H1 (cell line): ENCODE data around the gene NYAP2. TPM values are rescaled to one million over a fixed set of nuclear protein-coding genes. Genes with fewer than 3 reads are reported as not detected.

Experiments
- CTCF ChIA-PET: fragments of 300-600 bp; sonication (Branson Sonifier 250); formaldehyde crosslinking; loops from one replicate; lab custom pipeline; 2021; ENCODE audit not compliant: partially characterized antibody; lab: Charles Lee
- POLR2A ChIA-PET: fragments of 300-600 bp; sonication (Branson Sonifier 250); formaldehyde crosslinking; loops from one replicate; lab custom pipeline; 2021; ENCODE audit warnings: inconsistent platforms; ENCODE audit not compliant: partially characterized antibody; lab: Charles Lee
- DNase-seq, 2 experiments: peaks; one replicate each; pipeline versions ENCODE4 v3.0.0 to v3.0.0-alpha.2; 2010 to 2022; ENCODE audit warnings: low spot score in 2 of 2, low read depth in 1 of 2, mixed read lengths in 1 of 2
- FAIRE-seq: peaks from 2 replicates; lab custom pipeline; 2011; peaks lifted over from hg19 to GRCh38; lab: Jason Lieb, UNC
- H2AFZ ChIP-seq: 2 replicates; pipeline ENCODE4 v1.8.1; 2012; ENCODE audit warnings: low read length, inconsistent platforms
- H2AK5ac ChIP-seq: 2 replicates; pipeline ENCODE4 v1.6.1; 2013; ENCODE audit warnings: low read depth, low read length
- H2BK120ac ChIP-seq: replicated peaks from 2 replicates; pipeline ENCODE3; 2013; ENCODE audit warnings: low read depth, low read length, inconsistent platforms
- H2BK12ac ChIP-seq: 2 replicates; pipeline ENCODE4 v1.6.1; 2013; ENCODE audit warnings: low read depth, low read length
- H2BK15ac ChIP-seq: 2 replicates; pipeline ENCODE4 v1.6.1; 2013; ENCODE audit warnings: low read length
- H2BK20ac ChIP-seq: 2 replicates; pipeline ENCODE4 v1.6.1; 2013; ENCODE audit warnings: low read length
- H2BK5ac ChIP-seq: 2 replicates; pipeline ENCODE4 v1.6.1; 2013; ENCODE audit warnings: low read depth, low read length
- H3K14ac ChIP-seq: 2 replicates; pipeline ENCODE4 v1.6.1; 2013; ENCODE audit warnings: inconsistent platforms; ENCODE audit not compliant: insufficient read length
- H3K18ac ChIP-seq: 2 replicates; pipeline ENCODE4 v1.6.1; 2013; ENCODE audit warnings: low read length; ENCODE audit errors: extremely low read depth
- H3K23ac ChIP-seq: 2 replicates; pipeline ENCODE4 v1.6.1; 2013; ENCODE audit warnings: inconsistent platforms; ENCODE audit not compliant: insufficient read length
- H3K23me2 ChIP-seq: 2 replicates; pipeline ENCODE4 v1.6.1; 2013; ENCODE audit warnings: low read depth, low read length
- H3K27ac ChIP-seq: 2 replicates; pipeline ENCODE4 v1.6.1; 2011; ENCODE audit warnings: low read depth, low read length, inconsistent platforms
- H3K27me3 ChIP-seq, 4 experiments: replicated peaks in 1 of 4; 1 replicate in 1 of 4; 2 replicates in 3 of 4; pipeline versions ENCODE4 v1.6.1 to v1.8.1; 2011 to 2013; ENCODE audit warnings: low read length in 3 of 4, mild to moderate bottlenecking in 3 of 4, inconsistent platforms in 2 of 4, mixed read lengths in 2 of 4, moderate library complexity in 1 of 4; ENCODE audit not compliant: control insufficient read depth in 3 of 4, insufficient read depth in 3 of 4; ENCODE audit errors: extremely low read depth in 1 of 4
- H3K36me3 ChIP-seq, 4 experiments: 2 replicates each; pipeline versions ENCODE4 v1.6.1 to v1.8.1; 2011 to 2013; ENCODE audit warnings: mild to moderate bottlenecking in 4 of 4, low read length in 3 of 4, moderate library complexity in 2 of 4, control low read depth in 1 of 4, inconsistent platforms in 1 of 4; ENCODE audit not compliant: insufficient read depth in 4 of 4, control insufficient read depth in 2 of 4
- H3K4ac ChIP-seq: replicated peaks from 2 replicates; pipeline ENCODE3; 2013; ENCODE audit warnings: low read length, low read depth, mixed read lengths, inconsistent platforms; ENCODE audit not compliant: insufficient read length
- H3K4me1 ChIP-seq, 4 experiments: replicated peaks in 1 of 4; 1 replicate in 1 of 4; 2 replicates in 3 of 4; pipeline versions ENCODE4 v1.6.1 to v1.8.1; 2011 to 2013; ENCODE audit warnings: low read length in 3 of 4, inconsistent platforms in 2 of 4, mixed read lengths in 1 of 4; ENCODE audit not compliant: insufficient read depth in 4 of 4, control insufficient read depth in 3 of 4
- H3K4me2 ChIP-seq, 2 experiments: 2 replicates each; pipeline versions ENCODE4 v1.6.1 to v1.8.1; 2011 to 2013; ENCODE audit warnings: low read depth in 2 of 2, low read length in 2 of 2, control low read depth in 1 of 2, inconsistent platforms in 1 of 2, mild to moderate bottlenecking in 1 of 2; ENCODE audit not compliant: insufficient read depth in 1 of 2
- H3K4me3 ChIP-seq, 4 experiments: fragments of 200-600, 300-600 bp in 1 of 4; sonication (generic), shearing (Covaris generic), sonication (Bioruptor Twin) in 1 of 4; 2 replicates each; pipeline versions ENCODE4 v1.5.1 to v1.8.1; 2011 to 2016; ENCODE audit warnings: low read length in 4 of 4, low read depth in 3 of 4, control low read depth in 2 of 4, inconsistent platforms in 2 of 4, mild to moderate bottlenecking in 2 of 4, mixed read lengths in 1 of 4, moderate library complexity in 1 of 4; ENCODE audit not compliant: insufficient read depth in 2 of 4; ENCODE audit errors: extremely low read depth in 1 of 4
- H3K56ac ChIP-seq: replicated peaks from 2 replicates; pipeline ENCODE3; 2013; ENCODE audit warnings: low read depth, mild to moderate bottlenecking, mixed read lengths, low read length, inconsistent platforms; ENCODE audit not compliant: insufficient read length
- H3K79me1 ChIP-seq: 2 replicates; pipeline ENCODE4 v1.6.1; 2013; ENCODE audit warnings: low read depth, low read length, control low read depth
- H3K79me2 ChIP-seq, 2 experiments: 2 replicates each; pipeline versions ENCODE4 v1.6.1 to v1.8.1; 2012 to 2013; ENCODE audit warnings: low read length in 2 of 2, mild to moderate bottlenecking in 2 of 2, inconsistent platforms in 1 of 2; ENCODE audit not compliant: insufficient read depth in 2 of 2, control insufficient read depth in 1 of 2
- H3K9ac ChIP-seq, 4 experiments: replicated peaks in 1 of 4; 1 replicate in 1 of 4; 2 replicates in 3 of 4; pipeline versions ENCODE4 v1.6.1 to v1.8.1; 2011 to 2013; ENCODE audit warnings: low read depth in 3 of 4, low read length in 3 of 4, control low read depth in 2 of 4, mild to moderate bottlenecking in 2 of 4, moderate library complexity in 2 of 4, inconsistent platforms in 1 of 4; ENCODE audit errors: extremely low read depth in 1 of 4
- H3K9me3 ChIP-seq, 2 experiments: 2 replicates each; pipeline versions ENCODE4 v1.6.1 to v1.8.1; 2012 to 2013; ENCODE audit warnings: mild to moderate bottlenecking in 2 of 2, moderate library complexity in 2 of 2, control low read depth in 1 of 2, inconsistent platforms in 1 of 2, low read depth in 1 of 2, low read length in 1 of 2, mixed read lengths in 1 of 2; ENCODE audit not compliant: insufficient read depth in 2 of 2
- H4K20me1 ChIP-seq, 2 experiments: replicated peaks in 1 of 2; 2 replicates each; pipeline versions ENCODE3 to v1.8.1; 2011 to 2013; ENCODE audit warnings: inconsistent platforms in 2 of 2, low read length in 2 of 2, mild to moderate bottlenecking in 1 of 2; ENCODE audit not compliant: insufficient read depth in 2 of 2, control insufficient read depth in 1 of 2
- H4K5ac ChIP-seq: 2 replicates; pipeline ENCODE4 v1.6.1; 2013; ENCODE audit warnings: low read length, low read depth, mixed read lengths, inconsistent platforms; ENCODE audit not compliant: insufficient read length
- H4K8ac ChIP-seq: 2 replicates; pipeline ENCODE4 v1.8.0; 2013; ENCODE audit warnings: mild to moderate bottlenecking, moderate library complexity, low read length, inconsistent platforms; ENCODE audit not compliant: insufficient read depth; ENCODE audit errors: extremely low read depth
- H4K91ac ChIP-seq: replicated peaks from 2 replicates; pipeline ENCODE3; 2013; ENCODE audit warnings: low read length, mixed read lengths, inconsistent platforms; ENCODE audit not compliant: insufficient read length
- CHD1 ChIP-seq: IDR thresholded peaks from 2 replicates; pipeline ENCODE4 v1.6.1; 2012; ENCODE audit warnings: low read depth, low read length, improper control_type of control experiment
- GABPA ChIP-seq: IDR thresholded peaks from 2 replicates; pipeline ENCODE4 v1.6.1; 2011; ENCODE audit warnings: mild to moderate bottlenecking, low read length, moderate library complexity, borderline replicate concordance; ENCODE audit not compliant: insufficient read depth
- HDAC6 ChIP-seq: IDR thresholded peaks from one replicate; pipeline ENCODE4 v1.7.1; 2012; ENCODE audit warnings: low read depth, mild to moderate bottlenecking, inconsistent platforms, low read length, moderate library complexity
- KDM4A ChIP-seq: IDR thresholded peaks from one replicate; pipeline ENCODE4 v1.7.1; 2012; ENCODE audit warnings: low read depth, mild to moderate bottlenecking, moderate library complexity, low read length, inconsistent platforms; ENCODE audit not compliant: severe bottlenecking
- NANOG ChIP-seq: IDR thresholded peaks from 2 replicates; pipeline ENCODE4 v1.6.1; 2011; ENCODE audit warnings: low read length, low read depth, mild to moderate bottlenecking, inconsistent platforms; ENCODE audit not compliant: insufficient read depth, poor library complexity, severe bottlenecking
- NRF1 ChIP-seq: IDR thresholded peaks from 2 replicates; pipeline ENCODE4 v1.6.1; 2011; ENCODE audit warnings: mild to moderate bottlenecking, low read depth, low read length, improper control_type of control experiment
- POU5F1 ChIP-seq: IDR thresholded peaks from 2 replicates; pipeline ENCODE4 v1.6.1; 2011; ENCODE audit warnings: low read depth, mild to moderate bottlenecking, low read length, moderate library complexity
- RXRA ChIP-seq: IDR thresholded peaks from 2 replicates; pipeline ENCODE4 v1.6.1; 2011; ENCODE audit warnings: low read depth, mild to moderate bottlenecking, low read length, moderate library complexity; ENCODE audit not compliant: insufficient read depth
- SIN3A ChIP-seq, 2 experiments: IDR thresholded peaks in 1 of 2; conservative IDR thresholded peaks in 1 of 2; 2 replicates each; pipeline ENCODE4 v1.6.1; 2011 to 2012; ENCODE audit warnings: low read length in 2 of 2, improper control_type of control experiment in 1 of 2, low read depth in 1 of 2, mild to moderate bottlenecking in 1 of 2
- TBP ChIP-seq: IDR thresholded peaks from 2 replicates; pipeline ENCODE4 v1.6.1; 2011; ENCODE audit warnings: low read depth, low read length, improper control_type of control experiment
- YY1 ChIP-seq: IDR thresholded peaks from 2 replicates; pipeline ENCODE4 v1.6.1; 2011; ENCODE audit warnings: low read depth, mild to moderate bottlenecking, low read length
- WGBS, 2 experiments: shearing (Covaris generic) in 1 of 2; methylation state at CpG; one replicate each; pipeline versions ENCODE4 v1.1.6 to v1.1.7; 2013 to 2015; ENCODE audit warnings: low lambda C conversion rate in 2 of 2, mixed read lengths in 2 of 2, inconsistent platforms in 1 of 2, low coverage in 1 of 2, missing lambda C conversion rate in 1 of 2; ENCODE audit not compliant: insufficient replicate concordance in 2 of 2, insufficient coverage in 1 of 2, insufficient read length in 1 of 2; ENCODE audit errors: extremely low coverage in 1 of 2, missing lambda C conversion rate in 1 of 2; 5-methylcytosine and 5-hydroxymethylcytosine counted together
- polyA plus RNA-seq, 7 experiments: library from polyadenylated mRNA; depleted of rRNA in 3 of 7; stranded (reverse) in 5 of 7; unstranded in 2 of 7; fragments of >200 nt in 5 of 7; fragments of 200-250 nt in 2 of 7; gene quantifications; 1 replicate in 5 of 7; 2 replicates in 1 of 7; 4 replicates in 1 of 7; pipeline versions ENCODE4 v1.2.1 to v1.2.3, GENCODE V29; 2011 to 2013; ENCODE audit warnings: missing spikeins in 2 of 7, mixed read lengths in 2 of 7
- total RNA-seq: library from RNA; stranded (reverse); fragmentation: NEBNext Ultra II Directional; extraction: Animal tissue kit (Norgen Biotek cat#: 25700); gene quantifications from 2 replicates; pipeline ENCODE4 v1.2.1, GENCODE V29; 2021
- TF ChIP-seq, protein P1 (sequence below): IDR thresholded peaks from 2 replicates; pipeline ENCODE4 v1.6.1; 2011; ENCODE audit warnings: low read length, improper control_type of control experiment

NYAP2 gene
- total and polyA plus RNA-seq, 2 of the 8 experiments (the other 6 are each of a cell fraction or from before 2014, with no cell fraction given) = not detected

DNA sequence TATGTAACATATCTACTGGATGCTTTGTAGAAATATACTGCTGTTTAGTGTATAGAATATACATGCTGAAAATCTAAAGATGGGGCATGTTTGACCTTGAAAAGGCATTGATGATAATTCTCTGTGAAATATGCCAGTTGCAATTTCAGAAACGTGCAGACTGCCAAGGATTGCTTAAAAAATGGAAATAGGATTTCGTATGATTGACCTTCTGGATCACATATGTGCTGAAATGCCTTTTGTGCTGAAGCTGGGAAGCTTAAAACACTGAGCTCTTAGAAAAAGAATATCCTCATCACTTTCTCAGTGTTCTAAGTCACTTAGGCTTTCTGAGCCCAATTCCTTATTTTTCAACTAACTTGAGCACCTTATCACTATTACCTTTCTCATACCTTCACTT, 14.3 kb downstream of the NYAP2 start:
- Histone ChIP-seq H3K14ac (no peak overlapping the region), H2BK12ac (no peak overlapping the region), H3K18ac (no peak overlapping the region), H2BK120ac (no peak overlapping the region), H3K4me2 (no peak overlapping the region), H4K20me1 (no peaks in the 10 kb centered on the region), H2BK5ac (no peak overlapping the region), H3K27ac (no peak overlapping the region), H2AK5ac (no peak overlapping the region), H4K91ac (no peak overlapping the region), H2BK20ac (no peak overlapping the region), H3K79me2 (no peaks in the 10 kb centered on the region), H3K23ac (no peak overlapping the region), H3K4ac (no peak overlapping the region), H3K79me1 (no peaks in the 10 kb centered on the region), H3K9me3 (no peaks in the 10 kb centered on the region), H3K9ac (no peak overlapping the region), H3K4me3 (no peak overlapping the region), H3K36me3 (no peaks in the 10 kb centered on the region), H3K27me3 (peaks cover 0 to 1% (median 0%) of the 10 kb centered on the region in 4 experiments; a peak in 1 of 7 replicates), H2BK15ac (no peak overlapping the region), H4K8ac (no peak overlapping the region), H2AFZ (no peak overlapping the region), H3K4me1 (peaks cover 0 to 3% (median 1%) of the 10 kb centered on the region in 4 experiments; a peak in 1 of 7 replicates), H3K23me2 (no peaks in the 10 kb centered on the region), H4K5ac (no peak overlapping the region), H3K56ac (no peak overlapping the region)
- WGBS, 2 experiments = 89% methylated on average over 2 of the region's 2 CpGs; no CpG with 5 or more reads in 1 of the 2 experiments
- ChIA-PET POLR2A (no interaction called here), CTCF (interaction anchor here (1.5 kb wide), 1 partner anchor 17 kb away, joined by 3 read pairs; no protein-coding TSS in a partner anchor)
- DNase-seq = no peak
- no peak for FAIRE-seq
- TF ChIP-seq NRF1 (no peak), YY1 (no peak), GABPA (no peak), SIN3A (conservative IDR thresholded peaks at IDR 0.05 in 1 of 2, IDR thresholded peaks at IDR 0.05 in 1 of 2; ENCODE audit: low read depth in 1 of 2, low read length in 2 of 2) (no peak), NANOG (no peak), HDAC6 (no peak), POU5F1 (no peak), RXRA (no peak), TBP (no peak), KDM4A (no peak), CHD1 (no peak)
- TF ChIP-seq, protein P1, sequence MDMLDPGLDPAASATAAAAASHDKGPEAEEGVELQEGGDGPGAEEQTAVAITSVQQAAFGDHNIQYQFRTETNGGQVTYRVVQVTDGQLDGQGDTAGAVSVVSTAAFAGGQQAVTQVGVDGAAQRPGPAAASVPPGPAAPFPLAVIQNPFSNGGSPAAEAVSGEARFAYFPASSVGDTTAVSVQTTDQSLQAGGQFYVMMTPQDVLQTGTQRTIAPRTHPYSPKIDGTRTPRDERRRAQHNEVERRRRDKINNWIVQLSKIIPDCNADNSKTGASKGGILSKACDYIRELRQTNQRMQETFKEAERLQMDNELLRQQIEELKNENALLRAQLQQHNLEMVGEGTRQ = no peak
